Endothelial cell (in vitro differentiated cells): ENCODE data around the gene CDK14. TPM values are rescaled to one million over a fixed set of nuclear protein-coding genes. Genes with fewer than 3 reads are reported as not detected.

Source experiments
- DNase-seq: peaks from one replicate; pipeline ENCODE4 v3.0.0; 2021; ENCODE audit warnings: low spot score
- H3K27ac Mint-ChIP-seq: one replicate; pipeline ENCODE4 v1.8.0; 2021; ENCODE audit warnings: mixed read lengths, inconsistent platforms; ENCODE audit not compliant: unreplicated experiment
- H3K27me3 Mint-ChIP-seq: one replicate; pipeline ENCODE4 v1.8.0; 2021; ENCODE audit warnings: mild to moderate bottlenecking, moderate library complexity, mixed read lengths, inconsistent platforms; ENCODE audit not compliant: unreplicated experiment
- H3K36me3 Mint-ChIP-seq: one replicate; pipeline ENCODE4 v1.8.0; 2021; ENCODE audit warnings: mild to moderate bottlenecking, low read depth, mixed read lengths, inconsistent platforms; ENCODE audit not compliant: unreplicated experiment
- H3K4me1 Mint-ChIP-seq: one replicate; pipeline ENCODE4 v1.8.0; 2021; ENCODE audit warnings: mild to moderate bottlenecking, mixed read lengths, inconsistent platforms; ENCODE audit not compliant: unreplicated experiment
- H3K4me3 Mint-ChIP-seq: one replicate; pipeline ENCODE4 v1.8.0; 2021; ENCODE audit warnings: mild to moderate bottlenecking, mixed read lengths, inconsistent platforms; ENCODE audit not compliant: unreplicated experiment
- H3K9me3 Mint-ChIP-seq: one replicate; pipeline ENCODE4 v1.8.0; 2021; ENCODE audit warnings: mixed read lengths, inconsistent platforms; ENCODE audit not compliant: unreplicated experiment
- CTCF ChIP-seq: fragments of 200-600 bp; sonication (generic); IDR thresholded peaks from one replicate; pipeline ENCODE4 v1.5.0; 2021; ENCODE audit warnings: antibody characterized with exemption; ENCODE audit not compliant: unreplicated experiment
- total RNA-seq: library from RNA; stranded (reverse); fragmentation: NEBNext Ultra II Directional; extraction: Animal tissue kit (Norgen Biotek cat#: 25700); gene quantifications from one replicate; pipeline ENCODE4 v1.2.1, GENCODE V29; 2021; ENCODE audit not compliant: unreplicated experiment

Gene CDK14
- total RNA-seq, 1 donor from 2014 or later = 30.2 TPM

- Mint-ChIP-seq H3K36me3 (peaks cover 4% of the 10 kb centered on the region), H3K4me3 (no peak overlapping the region), H3K27me3 (no peaks in the 10 kb centered on the region), H3K27ac (no peak overlapping the region), H3K9me3 (no peaks in the 10 kb centered on the region), H3K4me1 (peaks cover 14% of the 10 kb centered on the region)
- no peak for TF ChIP-seq CTCF
- DNase-seq = no peak
Observed at GRCh38 chr7:90607196-90607595, 11.1 kb downstream of the CDK14 start.

DNA sequence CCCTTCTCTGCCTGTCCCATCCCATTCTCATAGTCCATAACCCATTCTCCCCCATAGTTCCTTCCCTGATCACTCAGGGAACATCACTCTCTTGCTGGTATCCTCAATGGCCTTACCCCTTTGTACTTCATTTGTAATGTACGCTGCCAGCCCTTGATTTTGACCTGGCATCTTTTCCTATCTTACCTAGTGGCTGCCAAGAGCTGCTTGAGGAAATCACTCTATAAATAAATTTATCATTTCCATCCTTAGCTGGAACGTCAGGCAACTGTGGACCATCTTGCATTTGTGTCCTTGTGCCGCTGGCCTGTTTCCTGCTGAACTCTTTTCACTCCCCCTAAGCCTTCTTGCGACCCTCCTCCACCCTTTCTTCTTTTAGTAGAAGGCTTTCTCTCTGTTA lies 14.0 kb downstream of the CDK14 start:
- Mint-ChIP-seq H3K4me3 (no peak overlapping the region), H3K9me3 (no peaks in the 10 kb centered on the region), H3K27ac (no peak overlapping the region), H3K36me3 (peaks cover 4% of the 10 kb centered on the region), H3K27me3 (no peaks in the 10 kb centered on the region), H3K4me1 (peaks cover 11% of the 10 kb centered on the region)
- no peak for TF ChIP-seq CTCF
- DNase-seq = no peak

DNA sequence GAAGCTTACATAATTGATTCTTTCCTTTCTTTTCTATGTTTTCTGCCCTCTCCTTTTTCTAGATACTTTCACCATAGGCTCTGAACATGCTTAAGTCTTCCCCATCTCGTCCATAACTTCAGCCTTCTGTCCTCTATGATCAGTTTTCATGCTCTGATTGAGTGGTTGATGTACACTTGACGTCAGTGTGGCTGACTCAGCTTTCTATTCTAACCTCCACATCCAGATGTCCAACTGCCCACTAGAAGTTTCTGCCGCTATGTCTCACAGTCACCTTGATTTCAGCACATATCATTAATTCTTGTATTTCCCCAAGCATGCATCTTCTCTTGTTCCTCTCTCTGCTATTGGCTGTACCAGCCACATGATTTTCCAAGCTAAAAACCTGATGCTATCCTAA lies 15.0 kb downstream of the CDK14 start:
- TF ChIP-seq CTCF = no peak
- no peak overlapping the region for H3K27ac Mint-ChIP-seq
- peak overlapping the region; percentile 26 for H3K4me3 Mint-ChIP-seq
- peaks cover 4% of the 10 kb centered on the region for H3K36me3 Mint-ChIP-seq
- H3K27me3 Mint-ChIP-seq = no peaks in the 10 kb centered on the region
- H3K9me3 Mint-ChIP-seq = no peaks in the 10 kb centered on the region
- no peak for DNase-seq
- peaks cover 11% of the 10 kb centered on the region for H3K4me1 Mint-ChIP-seq

DNA sequence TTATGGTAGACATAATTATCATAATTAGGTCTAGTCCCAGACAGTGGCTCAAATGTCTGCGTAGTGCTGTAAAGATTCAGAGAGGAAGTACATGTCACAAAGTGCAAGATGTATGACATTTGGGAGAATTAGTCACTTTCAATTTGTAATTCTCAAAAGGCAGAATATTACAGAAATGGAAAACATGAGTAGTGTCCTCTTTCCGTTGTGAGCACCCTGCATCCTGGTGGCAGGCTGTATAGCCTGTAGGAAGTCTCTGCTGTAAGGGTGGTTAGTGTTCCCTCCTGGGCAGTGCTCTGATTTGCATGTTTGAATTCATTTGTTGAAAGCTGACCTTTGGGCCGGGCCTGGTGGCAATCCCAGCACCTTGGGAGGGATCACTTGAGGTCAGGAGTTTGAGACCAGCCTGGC lies 17.0 kb downstream of the CDK14 start:
- no peak for DNase-seq
- Mint-ChIP-seq H3K27me3 (no peaks in the 10 kb centered on the region), H3K27ac (no peak overlapping the region), H3K4me1 (peaks cover 11% of the 10 kb centered on the region), H3K9me3 (no peaks in the 10 kb centered on the region), H3K4me3 (no peak overlapping the region), H3K36me3 (peaks cover 4% of the 10 kb centered on the region)
- no peak for TF ChIP-seq CTCF

DNA sequence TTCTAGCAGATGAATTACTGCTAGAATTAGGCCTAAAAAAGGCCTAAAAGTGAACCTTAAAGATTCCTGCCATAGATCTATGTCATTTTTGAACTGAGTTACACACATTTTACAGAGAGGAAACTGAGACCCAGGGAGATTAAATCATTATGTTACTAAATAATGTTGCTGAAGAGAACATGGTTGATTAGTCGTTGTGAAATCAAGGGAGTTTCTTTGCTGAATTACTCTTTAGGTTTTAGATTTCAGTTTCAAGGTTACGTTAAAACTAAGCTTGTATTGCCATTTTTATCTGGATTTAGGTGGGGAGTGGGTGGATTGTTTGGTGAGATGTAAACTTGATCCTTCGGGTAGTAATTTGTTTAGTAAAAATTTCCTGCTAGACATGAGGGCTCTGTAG lies 21.3 kb downstream of the CDK14 start:
- Mint-ChIP-seq H3K36me3 (peaks cover 4% of the 10 kb centered on the region), H3K9me3 (no peaks in the 10 kb centered on the region), H3K4me1 (peaks cover 10% of the 10 kb centered on the region), H3K27ac (no peak overlapping the region), H3K27me3 (no peaks in the 10 kb centered on the region), H3K4me3 (no peak overlapping the region)
- no peak for DNase-seq
- no peak for TF ChIP-seq CTCF
